Nephron progenitor cell (in vitro differentiated cells): ENCODE data around the gene PFKL.

Experiments used
- DNase-seq: peaks from one replicate; pipeline ENCODE4 v3.0.0; 2021
- H3K27ac Mint-ChIP-seq: 2 replicates; pipeline ENCODE4 v1.8.0; 2021; ENCODE audit warnings: mild to moderate bottlenecking, moderate library complexity, mixed read lengths
- H3K27me3 Mint-ChIP-seq: 2 replicates; pipeline ENCODE4 v1.8.0; 2021; ENCODE audit warnings: mild to moderate bottlenecking, low read depth, mixed read lengths; ENCODE audit not compliant: poor library complexity
- H3K36me3 Mint-ChIP-seq: 2 replicates; pipeline ENCODE4 v1.8.0; 2021; ENCODE audit warnings: low read depth, mixed read lengths
- H3K4me1 Mint-ChIP-seq: 2 replicates; pipeline ENCODE4 v1.8.0; 2021; ENCODE audit warnings: mixed read lengths
- H3K4me3 Mint-ChIP-seq: 2 replicates; pipeline ENCODE4 v1.8.0; 2021; ENCODE audit warnings: mild to moderate bottlenecking, moderate library complexity, mixed read lengths
- H3K9me3 Mint-ChIP-seq: 2 replicates; pipeline ENCODE4 v1.8.0; 2021; ENCODE audit warnings: mild to moderate bottlenecking, moderate library complexity, mixed read lengths
- TF ChIP-seq, protein P1 (sequence below): fragments of 200-600 bp; sonication (generic); IDR thresholded peaks from 2 replicates; pipeline ENCODE4 v1.5.0; 2021; ENCODE audit warnings: antibody characterized with exemption

Gene PFKL

GRCh38 chr21:44291936-44292811, 7.7 kb upstream of the PFKL start:
- no peaks in the 10 kb centered on the region for H3K9me3 Mint-ChIP-seq

GRCh38 chr21:44292812-44293195, 7.0 kb upstream of the PFKL start:
- Mint-ChIP-seq H3K4me3 (no peak overlapping the region), H3K27me3 (peaks cover 34% of the 10 kb centered on the region), H3K9me3 (no peaks in the 10 kb centered on the region), H3K36me3 (no peaks in the 10 kb centered on the region), H3K27ac (no peak overlapping the region), H3K4me1 (peaks cover 7% of the 10 kb centered on the region)
- TF ChIP-seq, protein P1, sequence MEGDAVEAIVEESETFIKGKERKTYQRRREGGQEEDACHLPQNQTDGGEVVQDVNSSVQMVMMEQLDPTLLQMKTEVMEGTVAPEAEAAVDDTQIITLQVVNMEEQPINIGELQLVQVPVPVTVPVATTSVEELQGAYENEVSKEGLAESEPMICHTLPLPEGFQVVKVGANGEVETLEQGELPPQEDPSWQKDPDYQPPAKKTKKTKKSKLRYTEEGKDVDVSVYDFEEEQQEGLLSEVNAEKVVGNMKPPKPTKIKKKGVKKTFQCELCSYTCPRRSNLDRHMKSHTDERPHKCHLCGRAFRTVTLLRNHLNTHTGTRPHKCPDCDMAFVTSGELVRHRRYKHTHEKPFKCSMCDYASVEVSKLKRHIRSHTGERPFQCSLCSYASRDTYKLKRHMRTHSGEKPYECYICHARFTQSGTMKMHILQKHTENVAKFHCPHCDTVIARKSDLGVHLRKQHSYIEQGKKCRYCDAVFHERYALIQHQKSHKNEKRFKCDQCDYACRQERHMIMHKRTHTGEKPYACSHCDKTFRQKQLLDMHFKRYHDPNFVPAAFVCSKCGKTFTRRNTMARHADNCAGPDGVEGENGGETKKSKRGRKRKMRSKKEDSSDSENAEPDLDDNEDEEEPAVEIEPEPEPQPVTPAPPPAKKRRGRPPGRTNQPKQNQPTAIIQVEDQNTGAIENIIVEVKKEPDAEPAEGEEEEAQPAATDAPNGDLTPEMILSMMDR = no peak
- DNase-seq = no peak

More at GRCh38 chr21:44291936-44292811, 7.7 kb upstream of the PFKL start:
- H3K4me1 Mint-ChIP-seq = peaks cover 11% of the 10 kb centered on the region
- no peak overlapping the region for H3K4me3 Mint-ChIP-seq
- no peak overlapping the region for H3K27ac Mint-ChIP-seq
- peak; percentile 49 for DNase-seq
- TF ChIP-seq, protein P1 = no peak
- peaks cover 31% of the 10 kb centered on the region for H3K27me3 Mint-ChIP-seq
- no peaks in the 10 kb centered on the region for H3K36me3 Mint-ChIP-seq

- DNase-seq = no peak
- peaks cover 29% of the 10 kb centered on the region for H3K27me3 Mint-ChIP-seq
- H3K27ac Mint-ChIP-seq = no peak overlapping the region
- H3K36me3 Mint-ChIP-seq = no peaks in the 10 kb centered on the region
- H3K4me3 Mint-ChIP-seq = no peak overlapping the region
- no peaks in the 10 kb centered on the region for H3K9me3 Mint-ChIP-seq
- peaks cover 5% of the 10 kb centered on the region for H3K4me1 Mint-ChIP-seq
- TF ChIP-seq, protein P1 = no peak
Measured at GRCh38 chr21:44293551-44294231, 6.2 kb upstream of the PFKL start.

DNA sequence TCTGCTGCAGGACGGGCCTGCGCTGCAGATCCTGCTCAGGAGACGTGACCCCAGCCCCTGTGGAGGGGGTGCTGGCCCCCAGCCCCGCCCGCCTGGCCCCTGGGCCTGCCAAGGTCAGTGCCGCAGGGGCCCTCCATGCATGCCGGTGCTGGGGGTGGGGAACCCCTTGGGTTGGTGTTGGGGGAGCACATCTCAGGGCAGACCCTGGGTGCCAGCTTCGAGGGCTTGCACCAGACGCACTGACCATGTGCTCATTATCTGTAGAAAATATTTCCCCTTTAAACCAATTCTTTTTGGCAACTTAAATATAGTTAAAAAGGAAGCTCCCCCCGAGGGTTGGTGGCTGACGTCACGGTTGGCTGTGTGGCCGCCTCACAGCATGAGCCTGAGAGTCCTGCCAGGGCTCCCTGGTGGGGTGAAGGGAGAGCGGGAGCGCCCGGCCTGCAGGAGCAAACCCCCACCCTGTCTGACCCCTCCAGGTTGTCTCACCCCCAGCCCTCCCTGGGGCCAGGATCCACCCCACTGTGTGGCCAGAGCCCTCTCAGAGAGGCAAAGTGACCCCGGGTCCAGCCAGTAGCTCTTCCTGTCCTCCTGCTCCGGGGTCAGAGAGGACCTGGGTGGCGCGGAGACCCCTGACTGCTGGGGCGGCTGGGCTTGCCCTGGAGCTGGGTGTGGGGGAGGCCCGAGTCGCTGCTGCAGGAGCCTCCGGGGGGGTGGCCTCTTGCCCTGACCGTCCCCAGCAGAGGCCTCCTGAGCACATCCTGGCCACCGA, 5.3 kb upstream of the PFKL start:
- no peak overlapping the region for H3K4me3 Mint-ChIP-seq
- H3K4me1 Mint-ChIP-seq = peaks cover 11% of the 10 kb centered on the region
- no peak overlapping the region for H3K27ac Mint-ChIP-seq
- peak; percentile 34 for DNase-seq
- TF ChIP-seq, protein P1 = no peak
- H3K9me3 Mint-ChIP-seq = no peaks in the 10 kb centered on the region
- peaks cover 24% of the 10 kb centered on the region for H3K27me3 Mint-ChIP-seq
- no peaks in the 10 kb centered on the region for H3K36me3 Mint-ChIP-seq

- no peak for DNase-seq
- H3K4me1 Mint-ChIP-seq = peaks cover 11% of the 10 kb centered on the region
- no peaks in the 10 kb centered on the region for H3K9me3 Mint-ChIP-seq
- H3K27ac Mint-ChIP-seq = no peak overlapping the region
- no peak overlapping the region for H3K4me3 Mint-ChIP-seq
- TF ChIP-seq, protein P1 = no peak
- no peaks in the 10 kb centered on the region for H3K36me3 Mint-ChIP-seq
- peaks cover 21% of the 10 kb centered on the region for H3K27me3 Mint-ChIP-seq
Measured at GRCh38 chr21:44295163-44295573, 4.7 kb upstream of the PFKL start.
